Stimulated activated CD4-positive, alpha-beta T cell treated with anti-CD3 and anti-CD28 coated beads, Interleukin-4, amount 100 ng/mL, for 1 hour (primary cell): ENCODE results near the gene ACKR3.

Source experiments
- DNase-seq: peaks from one replicate; pipeline ENCODE4 v3.0.0-alpha.2; 2020

ACKR3 gene

DNA sequence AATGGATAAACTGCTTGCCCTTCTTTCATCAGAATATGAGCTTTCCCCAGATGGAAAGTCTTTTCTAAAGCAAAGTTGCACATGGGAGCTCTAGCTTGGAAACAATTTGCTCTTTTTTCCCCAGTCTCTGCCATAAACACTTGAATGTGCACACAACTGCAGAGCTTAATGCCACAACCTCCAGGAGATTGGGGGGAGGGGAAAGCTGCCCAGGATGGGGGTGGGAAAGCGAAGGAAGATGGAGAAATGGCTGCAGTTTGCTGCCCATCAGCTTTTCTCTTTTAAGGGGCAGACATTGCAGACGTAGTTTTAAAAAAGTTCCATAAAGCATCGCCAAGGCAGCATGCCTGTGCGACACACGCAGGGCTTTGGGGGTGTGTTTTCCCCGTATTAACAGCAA is 1.5 kb downstream of the ACKR3 start:
- DNase-seq = no peak

DNA sequence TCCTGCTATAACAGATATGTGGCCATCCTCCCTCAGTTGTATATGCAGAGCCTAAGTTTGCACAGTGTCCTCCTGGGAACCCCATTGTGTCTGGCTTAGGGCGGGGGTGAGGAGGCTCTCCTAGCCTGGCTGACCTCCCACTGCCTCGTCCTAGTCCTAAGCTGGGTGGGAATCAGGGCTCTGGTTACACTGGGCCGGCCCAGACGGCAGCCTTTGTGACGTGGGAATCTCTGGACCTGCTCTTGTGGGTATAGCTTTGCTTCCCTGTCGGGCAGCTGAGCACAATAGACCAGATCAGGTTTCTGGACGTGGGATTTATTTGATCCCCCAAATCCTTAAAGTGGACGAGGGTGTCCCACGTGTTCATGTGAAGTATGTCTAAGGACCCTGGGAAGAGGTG is 2.9 kb downstream of the ACKR3 start:
- DNase-seq = no peak

DNA sequence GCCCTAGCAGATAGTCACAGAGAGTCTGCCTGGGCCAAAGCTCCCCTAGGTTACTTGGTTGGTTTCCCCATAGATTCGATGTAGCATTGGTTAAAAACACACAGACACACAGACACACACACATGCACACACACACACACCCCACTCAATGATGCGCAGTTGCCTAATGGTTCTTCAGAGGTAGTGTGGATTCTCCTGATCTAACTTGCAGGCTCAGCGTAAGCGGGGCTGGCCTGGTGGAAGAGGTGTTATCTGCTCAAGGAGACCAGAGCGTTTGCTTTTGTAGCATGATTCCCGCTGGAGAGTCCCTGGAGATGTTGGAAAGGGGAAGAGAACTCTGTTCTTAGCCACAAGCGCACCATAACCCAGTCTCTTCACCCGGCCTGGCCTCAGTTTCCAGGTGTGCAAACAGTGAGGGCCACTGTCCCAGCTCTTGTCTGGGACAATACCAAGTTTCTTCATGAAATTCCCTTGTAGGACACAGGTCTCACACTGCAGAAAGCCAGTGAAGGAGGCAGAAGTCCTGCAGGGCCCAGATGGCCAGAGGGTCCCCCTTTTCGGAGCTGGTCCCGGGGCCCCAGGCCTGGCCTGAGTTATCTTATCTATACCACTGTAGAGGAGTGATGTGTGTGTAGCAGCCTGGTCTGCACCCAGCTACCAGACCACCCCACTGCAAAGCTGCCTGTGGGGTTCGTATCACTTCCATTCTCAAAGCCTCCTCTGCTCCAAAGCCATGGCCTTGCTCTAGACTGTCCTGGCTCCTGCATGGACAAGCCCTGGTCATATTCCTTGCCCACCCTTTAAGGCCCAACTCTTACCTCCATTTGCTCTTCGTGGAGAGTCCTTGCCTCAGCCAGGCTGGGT is 3.7 kb downstream of the ACKR3 start:
- DNase-seq = no peak

DNA sequence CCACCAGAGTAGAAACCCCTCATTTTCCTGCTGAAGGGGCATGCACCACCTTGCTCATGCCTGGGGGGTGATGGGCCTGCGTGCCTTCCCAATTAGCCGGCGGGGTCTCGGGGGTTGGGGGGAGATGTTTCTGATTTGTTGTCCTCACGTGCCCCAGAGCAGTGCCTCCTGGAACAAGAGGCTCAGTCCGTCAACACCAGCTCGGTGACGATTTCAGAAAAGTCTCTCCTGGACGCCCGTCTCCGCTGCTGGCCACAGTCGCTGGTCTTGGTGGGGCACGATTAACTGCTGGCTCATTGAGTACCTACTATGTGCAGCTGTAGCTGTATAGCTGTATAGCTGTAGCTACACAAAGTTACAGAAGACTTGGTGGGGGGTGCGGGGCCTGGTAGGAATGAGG is 4.4 kb downstream of the ACKR3 start:
- DNase-seq = no peak

DNA sequence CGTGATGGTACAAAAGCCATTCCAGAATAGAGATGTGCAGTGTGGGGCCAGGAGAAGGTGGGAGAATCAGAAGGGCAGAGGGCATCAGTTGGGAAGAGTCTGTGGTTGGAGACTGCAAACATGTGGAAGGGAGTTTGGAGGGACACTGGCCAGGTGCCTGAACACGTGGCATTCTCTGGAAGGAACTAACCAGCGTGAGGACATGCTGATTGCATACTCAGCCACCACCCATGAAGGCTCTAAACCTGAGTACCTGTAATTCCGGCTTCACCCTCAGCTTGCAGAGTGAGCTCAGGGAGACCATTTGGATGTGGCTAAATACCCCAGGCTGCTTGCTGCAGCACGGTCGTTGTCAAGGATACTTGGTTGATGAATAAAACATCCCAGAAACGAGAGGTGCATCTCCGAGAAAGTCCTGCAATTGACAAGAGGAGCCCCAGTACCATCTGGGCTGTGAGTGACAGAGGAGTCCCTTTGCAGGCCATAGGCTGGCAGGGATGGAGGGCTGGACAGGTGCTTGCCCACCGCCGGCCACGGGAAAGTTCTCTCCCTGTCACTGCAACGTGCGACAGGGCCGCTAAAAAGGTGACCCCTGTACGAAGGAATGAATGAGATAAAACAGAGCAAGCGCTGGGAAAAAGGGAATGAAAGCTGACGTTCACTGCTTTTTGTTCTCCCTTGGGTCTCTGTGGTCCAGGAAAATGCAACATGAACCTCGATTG is 5.0 kb downstream of the ACKR3 start:
- no peak for DNase-seq

DNA sequence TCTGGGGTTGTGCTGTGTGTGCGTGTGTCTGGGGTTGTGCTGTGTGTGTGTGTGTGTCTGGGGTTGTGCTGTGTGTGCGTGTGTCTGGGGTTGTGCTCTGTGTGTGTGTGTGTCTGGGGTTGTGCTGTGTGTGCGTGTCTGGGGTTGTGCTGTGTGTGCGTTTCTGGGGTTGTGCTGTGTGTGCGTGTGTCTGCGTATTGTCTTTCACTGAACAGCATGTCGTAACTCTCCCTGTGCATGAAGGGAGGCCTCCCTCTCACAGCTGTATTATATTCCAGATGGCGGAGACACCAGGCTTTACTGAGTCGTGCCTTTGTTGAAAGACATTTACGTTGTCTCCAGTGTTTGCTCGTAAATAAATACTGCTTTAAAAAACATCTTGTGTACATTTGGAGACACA is 5.9 kb downstream of the ACKR3 start:
- DNase-seq = no peak

DNA sequence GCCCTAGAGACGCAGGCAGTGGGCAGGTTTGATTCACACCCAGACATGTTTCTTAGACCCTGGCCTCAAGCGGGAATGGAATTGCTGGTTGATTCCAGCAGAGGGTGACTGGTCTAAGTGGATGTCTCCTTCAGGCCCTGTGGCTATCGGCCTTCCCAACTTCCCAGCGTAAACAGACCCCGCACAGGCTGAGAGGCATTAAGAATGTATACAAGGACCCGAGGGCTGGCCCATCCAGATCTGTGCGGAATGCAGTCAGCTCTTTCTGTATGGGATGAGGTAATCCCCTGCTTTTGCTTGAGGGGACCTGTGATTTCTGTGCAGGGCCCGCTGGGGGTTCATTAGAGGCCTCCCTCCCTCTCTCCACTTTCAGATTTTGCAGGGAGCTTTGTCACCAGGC is 6.5 kb downstream of the ACKR3 start:
- DNase-seq = no peak

DNA sequence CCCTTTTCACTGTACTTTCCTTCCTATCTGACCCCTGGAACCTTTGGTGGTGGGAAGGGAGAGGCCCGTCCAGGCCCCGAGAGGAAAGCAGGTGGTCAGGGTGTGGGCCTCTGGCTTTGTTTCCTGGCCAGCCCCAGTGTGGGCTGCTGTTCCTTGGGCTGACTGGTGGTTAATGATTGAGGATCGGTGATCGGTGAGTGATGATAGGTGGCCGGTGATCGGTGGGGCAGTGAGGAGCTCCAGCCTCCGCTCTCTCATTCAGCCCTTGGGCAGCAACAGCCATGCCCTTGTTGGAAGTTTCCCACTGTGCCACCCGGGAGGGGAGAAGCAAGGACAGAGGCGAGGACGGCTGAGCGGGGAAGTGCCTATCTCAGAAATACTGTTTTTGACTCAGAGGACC is 7.3 kb downstream of the ACKR3 start:
- no peak for DNase-seq

DNA sequence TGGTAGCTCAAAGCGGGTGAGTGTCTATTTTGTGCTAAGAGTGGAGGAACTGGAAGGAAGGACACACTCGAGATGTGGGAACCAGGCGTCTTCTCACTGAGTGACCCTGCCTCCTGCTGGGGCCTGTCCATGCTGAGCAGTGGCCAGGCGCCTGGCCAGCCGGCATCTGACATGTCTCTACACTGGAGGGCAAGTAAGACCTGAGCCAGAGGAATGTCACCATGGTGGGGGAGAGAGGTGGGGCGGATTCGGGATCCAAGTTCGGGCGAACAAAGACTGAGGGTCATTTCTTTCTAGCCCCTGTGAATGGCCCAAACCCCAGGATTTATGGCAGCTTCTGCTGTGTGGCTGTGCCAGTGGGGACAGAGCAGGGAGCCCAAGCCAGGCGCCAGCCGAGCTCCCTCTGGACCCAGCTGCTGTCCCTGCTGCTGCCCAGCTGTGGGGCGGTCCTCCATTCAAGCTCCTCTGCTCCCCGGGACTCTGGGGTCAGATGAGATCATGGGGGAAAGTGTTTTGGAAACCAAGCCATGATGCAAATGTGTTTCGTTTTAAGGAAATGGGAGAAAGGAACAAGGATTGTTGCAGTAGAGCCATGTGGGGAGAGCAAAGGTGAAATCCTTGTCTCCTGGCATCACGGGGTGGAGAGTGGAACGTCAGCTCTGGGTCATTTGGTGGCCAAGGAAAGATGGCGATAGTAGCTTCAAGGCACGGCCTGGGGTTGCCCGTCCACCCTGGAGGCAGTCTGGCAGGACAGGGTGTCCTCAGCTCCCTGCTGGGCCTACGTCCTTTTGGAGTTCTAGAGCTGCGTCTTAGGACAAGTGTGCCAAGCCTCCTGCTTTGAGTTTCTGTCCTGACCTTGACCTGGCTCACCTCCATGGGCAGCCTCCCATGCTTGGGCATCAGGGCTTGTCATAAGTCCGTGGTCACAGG is 8.1 kb downstream of the ACKR3 start:
- no peak for DNase-seq

DNA sequence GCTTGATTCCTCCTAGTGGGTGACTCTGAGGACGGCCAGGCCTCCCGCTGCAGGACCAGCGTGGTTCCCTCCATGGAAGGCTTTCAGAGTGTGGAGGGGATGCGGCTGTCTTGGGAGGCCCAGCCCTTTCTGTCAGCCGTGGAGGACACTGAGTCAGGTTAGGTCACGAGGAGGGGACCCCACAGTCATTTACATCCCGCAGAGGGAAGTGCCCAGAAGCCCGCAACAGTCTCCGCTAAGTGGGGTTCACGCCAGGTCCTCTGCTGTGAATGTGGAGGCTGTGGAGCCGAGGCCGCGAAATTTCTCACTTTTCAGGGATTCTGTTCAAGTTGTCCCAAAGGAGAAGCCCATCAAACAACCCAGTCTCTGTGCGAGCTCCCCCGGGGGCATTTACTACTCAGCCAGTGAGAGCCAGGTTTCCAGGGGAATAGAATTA is 8.8 kb downstream of the ACKR3 start:
- DNase-seq = no peak

DNA sequence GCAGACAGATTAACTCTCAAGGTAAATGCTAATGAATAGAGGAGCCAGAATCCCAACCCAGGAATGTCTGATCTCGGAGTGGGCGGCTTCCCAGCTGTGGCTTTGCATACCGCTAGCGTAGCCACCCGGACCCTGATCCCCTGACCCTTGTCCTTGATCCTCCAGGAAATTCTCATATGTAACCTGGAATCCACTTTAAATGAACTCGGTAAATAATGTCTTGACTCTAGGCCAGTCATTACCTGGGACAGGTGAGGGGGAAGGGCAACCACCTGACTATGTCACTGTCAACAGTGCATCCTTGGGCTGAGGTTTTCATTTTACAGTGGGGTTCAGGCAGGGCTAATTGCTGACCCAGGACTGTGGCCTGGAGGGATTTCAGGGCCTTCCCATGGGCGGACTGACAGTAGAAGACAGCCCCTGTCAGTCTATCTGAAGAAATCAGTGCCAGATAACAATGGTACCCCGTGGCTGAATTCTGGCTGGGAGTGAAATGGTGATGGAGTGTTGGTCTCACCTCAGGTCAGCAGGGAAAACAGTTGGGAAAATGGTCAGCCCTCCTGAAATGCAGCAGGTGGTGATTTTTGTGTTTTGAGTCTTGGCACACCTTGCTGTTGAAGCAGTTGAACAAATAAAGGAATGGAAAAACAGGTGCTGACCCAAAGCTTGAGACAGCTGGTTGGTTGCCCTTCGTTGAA is 9.6 kb downstream of the ACKR3 start:
- DNase-seq = no peak

DNA sequence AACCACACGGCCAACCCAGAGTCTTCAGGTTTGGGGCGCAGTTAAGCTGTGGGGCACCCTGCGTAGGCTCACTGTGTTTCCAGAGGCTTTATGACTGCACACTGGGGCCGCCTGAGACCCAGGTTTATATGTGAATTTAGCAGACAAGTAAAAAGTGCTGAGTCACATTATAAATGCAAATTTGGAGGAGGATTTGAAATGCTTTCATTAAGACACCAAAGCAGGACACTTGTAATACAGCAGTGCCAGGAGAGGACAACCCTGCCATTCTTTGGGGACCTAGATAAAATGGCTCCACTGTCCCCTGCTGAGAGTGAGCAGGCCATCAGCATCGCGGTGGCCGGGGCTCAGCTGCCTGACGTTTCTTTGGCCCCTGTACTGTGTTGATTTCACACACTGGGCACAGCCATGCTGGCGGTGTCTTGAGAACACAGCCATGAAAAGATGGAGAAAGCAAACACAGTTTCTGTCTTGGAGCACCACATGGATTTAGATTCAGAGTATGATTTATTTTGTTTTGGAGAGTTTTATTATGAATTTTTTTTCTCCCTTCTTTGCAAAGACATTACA is 10.2 kb downstream of the ACKR3 start:
- no peak for DNase-seq

DNA sequence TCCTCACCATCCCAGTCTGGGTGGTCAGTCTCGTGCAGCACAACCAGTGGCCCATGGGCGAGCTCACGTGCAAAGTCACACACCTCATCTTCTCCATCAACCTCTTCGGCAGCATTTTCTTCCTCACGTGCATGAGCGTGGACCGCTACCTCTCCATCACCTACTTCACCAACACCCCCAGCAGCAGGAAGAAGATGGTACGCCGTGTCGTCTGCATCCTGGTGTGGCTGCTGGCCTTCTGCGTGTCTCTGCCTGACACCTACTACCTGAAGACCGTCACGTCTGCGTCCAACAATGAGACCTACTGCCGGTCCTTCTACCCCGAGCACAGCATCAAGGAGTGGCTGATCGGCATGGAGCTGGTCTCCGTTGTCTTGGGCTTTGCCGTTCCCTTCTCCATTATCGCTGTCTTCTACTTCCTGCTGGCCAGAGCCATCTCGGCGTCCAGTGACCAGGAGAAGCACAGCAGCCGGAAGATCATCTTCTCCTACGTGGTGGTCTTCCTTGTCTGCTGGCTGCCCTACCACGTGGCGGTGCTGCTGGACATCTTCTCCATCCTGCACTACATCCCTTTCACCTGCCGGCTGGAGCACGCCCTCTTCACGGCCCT is 11.2 kb downstream of the ACKR3 start:
- DNase-seq = no peak

DNA sequence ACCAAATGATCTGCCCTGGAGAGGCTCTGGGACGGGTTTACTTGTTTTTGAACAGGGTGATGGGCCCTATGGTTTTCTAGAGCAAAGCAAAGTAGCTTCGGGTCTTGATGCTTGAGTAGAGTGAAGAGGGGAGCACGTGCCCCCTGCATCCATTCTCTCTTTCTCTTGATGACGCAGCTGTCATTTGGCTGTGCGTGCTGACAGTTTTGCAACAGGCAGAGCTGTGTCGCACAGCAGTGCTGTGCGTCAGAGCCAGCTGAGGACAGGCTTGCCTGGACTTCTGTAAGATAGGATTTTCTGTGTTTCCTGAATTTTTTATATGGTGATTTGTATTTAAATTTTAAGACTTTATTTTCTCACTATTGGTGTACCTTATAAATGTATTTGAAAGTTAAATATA is 11.9 kb downstream of the ACKR3 start:
- no peak for DNase-seq

DNA sequence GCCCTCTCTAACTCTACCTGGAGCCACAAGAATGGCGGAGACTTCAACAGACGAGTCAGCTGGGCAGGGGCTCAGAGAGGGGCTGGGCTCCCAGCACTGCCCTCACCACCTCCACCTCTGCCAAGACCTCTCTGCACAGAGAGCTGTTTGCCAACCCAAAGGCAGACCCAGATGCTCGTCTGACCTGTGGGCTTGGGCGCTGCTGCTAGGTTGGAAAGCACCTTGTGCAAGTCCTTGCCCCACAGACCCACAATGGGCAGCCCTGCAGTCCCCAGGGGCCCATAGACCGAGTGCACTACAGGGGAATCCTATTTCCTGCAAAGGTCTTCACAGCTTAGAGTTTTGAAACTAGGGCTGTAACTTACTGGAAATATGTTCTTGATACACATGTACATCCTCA is 13.3 kb downstream of the ACKR3 start:
- no peak for DNase-seq

DNA sequence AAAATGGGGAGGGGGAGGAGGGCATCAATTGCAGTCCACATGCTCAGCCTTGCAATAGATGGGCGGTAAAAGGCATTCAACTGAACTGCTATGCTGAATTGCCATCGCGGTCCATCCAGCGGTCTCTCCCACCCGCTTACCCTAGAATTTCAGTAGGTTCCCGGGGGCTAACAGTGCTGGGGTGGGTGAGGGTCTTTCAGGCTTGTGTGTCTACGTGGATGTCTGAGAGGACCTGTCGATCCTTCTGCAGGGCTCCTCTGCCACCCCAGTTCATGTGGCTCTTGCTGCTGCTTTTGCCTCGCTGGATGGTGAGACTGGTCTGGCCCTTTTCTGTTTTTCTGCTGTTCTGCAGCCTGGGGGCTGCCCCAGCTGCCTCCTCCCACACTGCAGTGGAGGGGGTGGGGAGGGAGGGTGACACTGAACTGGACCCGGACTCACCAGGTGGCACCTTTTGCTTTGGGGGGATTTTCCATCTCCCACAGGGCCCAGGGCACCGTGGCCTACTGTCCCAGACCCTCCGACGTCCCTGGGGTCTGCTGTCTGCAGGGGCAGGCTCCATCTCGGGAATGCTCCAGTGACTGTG is 14.1 kb downstream of the ACKR3 start:
- DNase-seq = no peak

DNA sequence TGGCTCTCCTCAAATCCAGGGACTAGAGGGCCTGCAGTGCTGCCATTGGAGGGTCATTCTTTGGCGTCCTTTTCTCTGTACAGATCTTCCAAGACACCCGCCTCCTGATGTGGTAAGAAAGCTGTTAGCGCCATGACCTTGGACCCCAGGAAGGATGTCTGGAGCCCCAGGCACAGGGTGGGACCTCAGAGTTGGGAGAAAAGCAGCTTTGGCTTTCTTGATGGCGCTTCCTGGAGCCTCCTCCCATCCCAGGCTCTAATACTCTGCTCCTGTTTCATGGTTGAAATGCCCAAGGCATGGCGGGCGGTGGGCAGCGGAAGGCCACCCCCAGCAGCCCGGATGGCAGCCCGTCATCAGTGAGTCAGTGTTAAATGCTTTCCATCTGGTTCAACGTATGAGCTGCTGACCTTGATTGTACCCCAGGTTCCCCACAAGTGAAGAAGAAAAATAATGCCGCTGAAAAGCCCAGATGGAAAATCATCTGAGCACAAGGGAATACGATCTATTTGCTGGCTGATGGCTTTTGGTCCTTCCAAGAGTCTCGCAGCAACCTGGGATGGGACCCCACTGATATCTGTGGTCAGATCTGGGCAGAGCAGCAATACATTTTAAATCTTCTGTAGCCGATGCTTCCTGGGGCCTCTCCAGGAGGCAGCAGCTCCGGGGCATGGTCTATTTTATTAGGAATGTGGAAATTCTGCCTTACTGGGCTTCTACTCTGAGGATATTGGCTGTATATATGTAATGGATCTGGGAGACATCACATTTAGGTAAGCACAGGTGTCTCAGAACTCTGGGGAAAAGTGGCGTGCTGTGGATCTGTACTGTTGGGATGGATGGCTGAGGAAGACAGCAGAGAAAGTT is 15.1 kb downstream of the ACKR3 start:
- DNase-seq = no peak

DNA sequence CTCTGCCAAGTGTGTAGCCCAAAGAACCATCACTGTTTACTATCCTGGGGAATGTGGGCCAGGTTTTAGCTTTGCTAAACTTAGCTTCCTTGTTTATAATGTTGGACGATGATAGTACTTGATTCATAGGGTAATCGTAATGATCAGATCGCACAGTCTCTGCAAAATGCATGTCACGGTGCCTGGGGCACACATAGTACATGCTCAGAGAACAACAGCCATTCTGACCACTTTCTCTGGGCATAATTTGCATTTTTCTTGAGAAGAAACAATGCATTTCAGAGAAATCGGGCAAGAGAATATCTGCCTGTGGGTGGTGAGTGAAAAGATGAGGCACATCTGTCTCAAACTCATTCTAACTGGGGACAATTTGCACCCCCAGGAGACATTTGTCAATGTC is 16.3 kb downstream of the ACKR3 start:
- DNase-seq = no peak

DNA sequence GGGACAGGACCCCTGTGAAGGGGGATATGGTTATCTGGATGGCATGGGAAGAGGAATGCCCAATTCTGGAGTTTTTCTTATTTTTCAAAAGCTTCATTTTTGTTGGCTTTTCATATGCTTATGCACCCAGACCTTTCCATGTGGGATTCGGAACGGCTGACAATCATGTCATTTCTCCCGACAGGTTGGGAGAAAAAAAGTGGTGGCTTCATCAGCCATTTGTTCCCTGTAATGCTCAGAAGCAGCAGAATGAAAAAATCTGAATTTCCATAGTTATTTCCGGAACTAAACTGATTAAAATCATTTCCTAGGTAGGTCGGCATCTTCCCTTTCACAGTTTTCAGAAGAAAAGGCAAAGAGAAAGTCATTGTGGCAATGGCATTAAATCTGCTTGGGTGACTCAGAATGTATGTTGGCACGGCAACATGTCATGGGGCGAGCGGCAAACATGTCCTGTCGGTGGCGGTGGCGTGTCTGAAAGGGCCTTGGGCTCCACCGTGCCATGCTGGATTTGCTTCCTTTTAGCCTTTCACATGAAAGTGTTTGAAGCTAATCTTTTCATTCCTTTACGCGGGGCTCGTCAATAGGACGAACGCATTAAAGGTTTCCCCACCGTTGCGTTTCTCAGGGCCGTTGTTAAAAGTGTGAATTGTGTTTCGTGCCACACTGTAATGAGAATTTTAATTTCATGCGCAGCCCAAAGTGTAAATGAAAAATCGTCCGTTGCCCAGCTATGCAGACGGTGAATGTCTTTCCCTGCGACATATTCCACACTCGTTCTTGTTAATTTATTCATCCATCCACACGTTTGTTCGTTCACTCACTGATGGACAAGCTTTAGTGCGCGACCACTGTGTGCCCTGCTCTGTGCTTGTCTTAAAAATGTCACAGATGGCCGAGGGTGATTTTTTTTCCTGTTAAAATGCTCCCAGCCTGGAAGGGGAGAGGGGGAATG is 18.5 kb downstream of the ACKR3 start:
- DNase-seq = no peak
